Esophagus muscularis mucosa (tissue), 4 donors: ENCODE measurements around the gene MATK. TPM values are rescaled to one million over a fixed set of nuclear protein-coding genes. Genes with fewer than 3 reads are reported as not detected.
A peak's percentile ranks its signal among the peaks of the same experiment; 100 is the strongest.

Source experiments
- DNase-seq: peaks from one replicate; pipeline ENCODE4 v3.0.0-alpha.2; 2017; ENCODE audit errors: extremely low spot score
- H3K27ac ChIP-seq, 4 donors: fragments of 200-600 bp; sonication (generic); replicated peaks in 1 of 4; 1 replicate in 3 of 4; 2 replicates in 1 of 4; pipeline ENCODE4 v1.5.1; 2016 to 2019; ENCODE audit warnings: mild to moderate bottlenecking in 1 of 4
- H3K27me3 ChIP-seq, 4 donors: fragments of 200-600 bp; sonication (generic); one replicate each; pipeline versions ENCODE4 v1.5.1 to v1.6.0; 2016 to 2019
- H3K36me3 ChIP-seq, 4 donors: fragments of 200-600 bp; sonication (generic); one replicate each; pipeline ENCODE4 v1.5.1; 2016 to 2019
- H3K4me1 ChIP-seq, 4 donors: fragments of 200-600 bp; sonication (generic); one replicate each; pipeline ENCODE4 v1.5.1; 2016 to 2019
- H3K4me3 ChIP-seq, 4 donors: fragments of 200-600 bp; sonication (generic); 1 replicate in 2 of 4; 2 replicates in 2 of 4; pipeline ENCODE4 v1.5.1; 2016 to 2019; ENCODE audit warnings: mild to moderate bottlenecking in 4 of 4, moderate library complexity in 1 of 4
- H3K9me3 ChIP-seq, 4 donors: fragments of 200-600 bp; sonication (generic); 1 replicate in 3 of 4; 2 replicates in 1 of 4; pipeline ENCODE4 v1.5.1; 2016 to 2019
- CTCF ChIP-seq, 3 experiments: fragments of 200-600 bp in 2 of 3; fragments of 450-650 bp in 1 of 3; sonication (generic) in 2 of 3; IDR thresholded peaks; one replicate each; pipeline ENCODE4 v1.5.1; 2017 to 2019; ENCODE audit warnings: antibody characterized with exemption in 3 of 3, mild to moderate bottlenecking in 2 of 3, moderate library complexity in 1 of 3
- EP300 ChIP-seq: sonication (generic); formaldehyde crosslinking; IDR thresholded peaks from one replicate; pipeline ENCODE4 v1.6.1; 2017; ENCODE audit warnings: antibody characterized with exemption
- POLR2A ChIP-seq: fragments of 450-650 bp; IDR thresholded peaks from one replicate; pipeline ENCODE4 v1.6.1; 2017; ENCODE audit warnings: antibody characterized with exemption, moderate library complexity, mild to moderate bottlenecking, low read depth
- POLR2AphosphoS5 ChIP-seq, 2 donors: sonication (generic); formaldehyde crosslinking; IDR thresholded peaks; one replicate each; pipeline ENCODE4 v1.6.1; 2017; ENCODE audit warnings: antibody characterized with exemption in 2 of 2
- WGBS: methylation state at CpG from one replicate; pipeline ENCODE4 v1.1.5; 2018; 5-methylcytosine and 5-hydroxymethylcytosine counted together
- intact Hi-C: fragments of 100-400 bp; cut with DNase I; formaldehyde crosslinking; loops from one replicate; pipeline ENCODE4 v1.15.1; 2023
- total RNA-seq, 4 donors: library from RNA; depleted of rRNA; stranded (reverse); fragments of >200 nt; gene quantifications; one replicate each; pipeline versions ENCODE4 v1.1.0 to v1.2.1, GENCODE V29; 2016

MATK gene
- total RNA-seq, 4 donors from 2014 or later, result 0.13 to 2.9 (median 1.8) TPM

GRCh38 chr19:3765121-3765520 lies 21.1 kb downstream of the MATK start:
- intact Hi-C loops, result loop anchor here (10.0 kb wide), 1 partner anchor 210 kb away; the partner anchor contains the start of gene DAPK3
- Histone ChIP-seq H3K9me3 (no peaks in the 10 kb centered on the region), H3K36me3 (peaks cover 32 to 52% (median 46%) of the 10 kb centered on the region in 4 donors), H3K4me1 (peaks cover 20 to 32% (median 29%) of the 10 kb centered on the region in 4 donors), H3K27ac (no peak overlapping the region), H3K27me3 (no peaks in the 10 kb centered on the region), H3K4me3 (no peak overlapping the region)
- 93% methylated on average over 10 of the region's 12 CpGs for WGBS
- TF ChIP-seq POLR2AphosphoS5 (IDR thresholded peaks at IDR 0.05) (no peak), CTCF (IDR thresholded peaks at IDR 0.05) (no peak), EP300 (no peak), POLR2A (no peak)
- DNase-seq, result no peak

GRCh38 chr19:3762501-3763459 lies 23.4 kb downstream of the MATK start, which contains the start of gene MRPL54:
TSS of gene MRPL54 (plus strand) at chr19:3762682. CDS start at chr19:3762701, 19 bp downstream.
- Histone ChIP-seq H3K4me1 (peaks cover 30 to 50% (median 48%) of the 10 kb centered on the region in 4 donors), H3K9me3 (no peaks in the 10 kb centered on the region), H3K4me3 (peak within 1 kb of the TSS; percentile 72 to 83 (median 77)), H3K27me3 (no peaks in the 10 kb centered on the region), H3K36me3 (peaks cover 28 to 52% (median 49%) of the 10 kb centered on the region in 4 donors), H3K27ac (peak within 1 kb of the TSS; percentile 94 to 99 (median 96))
- peak; percentile 99 for DNase-seq
- WGBS, result 7% methylated on average over 28 of the region's 47 CpGs
- TF ChIP-seq EP300 (peak; percentile 17), POLR2A (peak; percentile 53), POLR2AphosphoS5 (IDR thresholded peaks at IDR 0.05) (peak; percentile 89 to 95), CTCF (IDR thresholded peaks at IDR 0.05) (peak in 1 of 3 experiments; percentile 14)
- intact Hi-C loops, result loop anchor here (10.0 kb wide), 1 partner anchor 212 kb away; the partner anchor contains the start of gene DAPK3

GRCh38 chr19:3762130-3762473 lies 24.1 kb downstream of the MATK start:
- Histone ChIP-seq H3K27ac (peak overlapping the region; percentile 94 to 99 (median 96)), H3K36me3 (peaks cover 21 to 52% (median 49%) of the 10 kb centered on the region in 4 donors)
- intact Hi-C loops, result loop anchor here (10.0 kb wide), 1 partner anchor 213 kb away; the partner anchor contains the start of gene DAPK3

More at GRCh38 chr19:3762130-3762473, 24.1 kb downstream of the MATK start:
- 38% methylated on average over 1 of the region's 1 CpG for WGBS
- TF ChIP-seq POLR2AphosphoS5 (IDR thresholded peaks at IDR 0.05) (no peak), EP300 (no peak), POLR2A (no peak), CTCF (IDR thresholded peaks at IDR 0.05) (no peak)
- Histone ChIP-seq H3K4me1 (peaks cover 30 to 50% (median 48%) of the 10 kb centered on the region in 4 donors), H3K4me3 (peak overlapping the region in 3 of 4 donors; percentile 68 to 78 (median 73)), H3K9me3 (no peaks in the 10 kb centered on the region), H3K27me3 (no peaks in the 10 kb centered on the region)
- no peak for DNase-seq
